ENCODE results near the gene CCDC12.

CCDC12 gene

DNA sequence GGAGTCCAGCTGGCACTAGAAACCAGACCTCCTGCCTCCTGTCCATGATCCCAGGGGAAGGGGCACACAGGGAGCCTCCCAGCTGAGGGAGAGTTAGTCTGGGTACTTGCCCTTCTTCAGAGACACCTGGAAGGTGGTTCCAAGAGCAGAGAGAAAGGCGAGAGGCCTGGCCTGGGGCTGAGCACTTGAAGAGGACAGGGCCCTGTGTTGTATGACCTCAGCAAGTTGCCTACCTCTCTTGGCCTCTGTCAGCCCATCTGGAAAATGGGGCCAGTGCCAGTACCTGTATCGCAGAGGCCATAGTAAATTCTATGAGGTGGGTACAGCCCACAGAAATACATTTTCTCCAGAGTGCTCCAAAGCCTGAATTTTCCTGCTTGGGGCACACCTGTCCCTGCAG, 79.5 kb downstream of the CCDC12 start:
- Histone ChIP-seq H3K9ac (ENCODE audit: insufficient read length) (no peak overlapping the region), H3K36me3 (ENCODE audit: insufficient read depth, low read length) (no peaks in the 10 kb centered on the region), H3K4me3 (no peak overlapping the region), H3K27ac (no peak overlapping the region), H3K9me3 (ENCODE audit: low read depth, low read length) (no peaks in the 10 kb centered on the region)
- TF ChIP-seq POLR2AphosphoS5 (IDR thresholded peaks at IDR 0.05; ENCODE audit: borderline replicate concordance, low read depth, low read length) (no peak), EZH2 (IDR thresholded peaks at IDR 0.05) (no peak), FOXP2 (optimal IDR thresholded peaks at IDR 0.05; ENCODE audit: control extremely low read depth, extremely low read length, insufficient read depth) (no peak)
- DNase-seq (ENCODE audit: low read depth, low spot score), result no peak

DNA sequence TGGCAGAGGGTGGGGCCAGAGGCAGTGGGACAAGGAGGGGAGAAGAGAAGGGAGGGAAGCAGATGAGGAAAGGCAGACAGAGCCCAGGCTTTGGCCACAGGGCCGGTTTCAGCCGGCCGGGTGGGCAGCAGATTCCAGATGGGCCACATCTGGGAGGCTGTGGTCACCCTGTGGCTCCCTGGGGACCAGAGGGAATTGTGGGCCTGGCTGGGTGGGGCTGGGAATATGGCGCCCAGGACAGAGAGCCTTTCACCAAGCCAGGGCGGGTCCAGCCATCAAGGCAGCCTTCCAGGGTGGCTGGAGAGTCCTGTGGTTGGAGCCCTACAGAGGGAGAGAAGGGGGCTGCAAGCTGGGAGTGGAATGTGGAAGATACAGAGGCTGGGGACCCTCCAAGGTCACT, 80.2 kb downstream of the CCDC12 start:
- Histone ChIP-seq H3K9ac (ENCODE audit: insufficient read length) (no peak overlapping the region), H3K36me3 (ENCODE audit: insufficient read depth, low read length) (no peaks in the 10 kb centered on the region), H3K27ac (no peak overlapping the region), H3K4me3 (no peak overlapping the region), H3K9me3 (ENCODE audit: low read depth, low read length) (no peaks in the 10 kb centered on the region)
- no peak for DNase-seq (ENCODE audit: low read depth, low spot score)
- no peak for TF ChIP-seq FOXP2 (optimal IDR thresholded peaks at IDR 0.05; ENCODE audit: control extremely low read depth, extremely low read length, insufficient read depth)
- no peak for TF ChIP-seq EZH2 (IDR thresholded peaks at IDR 0.05)
- no peak for TF ChIP-seq POLR2AphosphoS5 (IDR thresholded peaks at IDR 0.05; ENCODE audit: borderline replicate concordance, low read depth, low read length)

GRCh38 chr3:46895761-46896160, 80.8 kb downstream of the CCDC12 start:
- Histone ChIP-seq H3K36me3 (ENCODE audit: insufficient read depth, low read length) (no peaks in the 10 kb centered on the region), H3K27ac (no peak overlapping the region), H3K4me3 (no peak overlapping the region), H3K9ac (ENCODE audit: insufficient read length) (no peak overlapping the region), H3K9me3 (ENCODE audit: low read depth, low read length) (no peaks in the 10 kb centered on the region)
- TF ChIP-seq FOXP2 (optimal IDR thresholded peaks at IDR 0.05; ENCODE audit: control extremely low read depth, extremely low read length, insufficient read depth), result no peak
- no peak for TF ChIP-seq EZH2 (IDR thresholded peaks at IDR 0.05)
- no peak for DNase-seq (ENCODE audit: low read depth, low spot score)

DNA sequence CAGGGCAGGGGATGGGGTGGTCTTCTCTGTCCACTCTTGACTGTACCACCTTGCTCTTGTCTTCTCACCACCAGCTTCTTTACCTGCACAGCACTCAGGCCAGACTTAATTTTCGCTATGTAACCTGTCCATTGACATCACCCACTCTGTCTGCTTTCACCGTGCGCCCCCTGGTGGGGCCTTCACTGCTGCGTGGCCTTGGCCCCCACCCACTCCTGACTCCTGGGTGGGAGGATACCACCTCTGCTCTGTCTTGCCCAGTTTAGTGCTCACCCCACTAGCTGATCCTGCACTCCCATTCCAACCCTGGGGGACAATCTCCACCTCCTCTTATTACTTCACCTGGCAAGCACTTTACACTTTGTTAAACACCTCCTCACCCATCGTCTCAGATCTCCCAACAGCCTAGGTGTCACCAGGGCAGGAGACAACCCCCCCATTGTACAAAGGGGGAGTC, 81.3 kb downstream of the CCDC12 start:
- no peak overlapping the region for H3K9ac ChIP-seq (ENCODE audit: insufficient read length)
- TF ChIP-seq FOXP2 (optimal IDR thresholded peaks at IDR 0.05; ENCODE audit: control extremely low read depth, extremely low read length, insufficient read depth) (no peak), EZH2 (IDR thresholded peaks at IDR 0.05) (no peak), POLR2AphosphoS5 (IDR thresholded peaks at IDR 0.05; ENCODE audit: borderline replicate concordance, low read depth, low read length) (no peak)
- no peak overlapping the region for H3K27ac ChIP-seq
- H3K9me3 ChIP-seq (ENCODE audit: low read depth, low read length), result no peaks in the 10 kb centered on the region
- DNase-seq (ENCODE audit: low read depth, low spot score), result no peak
- no peaks in the 10 kb centered on the region for H3K36me3 ChIP-seq (ENCODE audit: insufficient read depth, low read length)
- H3K4me3 ChIP-seq, result no peak overlapping the region

GRCh38 chr3:46894256-46894655, 82.3 kb downstream of the CCDC12 start:
- Histone ChIP-seq H3K36me3 (ENCODE audit: insufficient read depth, low read length) (no peaks in the 10 kb centered on the region), H3K4me3 (no peak overlapping the region), H3K9ac (ENCODE audit: insufficient read length) (no peak overlapping the region), H3K9me3 (ENCODE audit: low read depth, low read length) (no peaks in the 10 kb centered on the region), H3K27ac (no peak overlapping the region)
- TF ChIP-seq EZH2 (IDR thresholded peaks at IDR 0.05) (no peak), POLR2AphosphoS5 (IDR thresholded peaks at IDR 0.05; ENCODE audit: borderline replicate concordance, low read depth, low read length) (no peak), FOXP2 (optimal IDR thresholded peaks at IDR 0.05; ENCODE audit: control extremely low read depth, extremely low read length, insufficient read depth) (no peak)
- no peak for DNase-seq (ENCODE audit: low read depth, low spot score)

DNA sequence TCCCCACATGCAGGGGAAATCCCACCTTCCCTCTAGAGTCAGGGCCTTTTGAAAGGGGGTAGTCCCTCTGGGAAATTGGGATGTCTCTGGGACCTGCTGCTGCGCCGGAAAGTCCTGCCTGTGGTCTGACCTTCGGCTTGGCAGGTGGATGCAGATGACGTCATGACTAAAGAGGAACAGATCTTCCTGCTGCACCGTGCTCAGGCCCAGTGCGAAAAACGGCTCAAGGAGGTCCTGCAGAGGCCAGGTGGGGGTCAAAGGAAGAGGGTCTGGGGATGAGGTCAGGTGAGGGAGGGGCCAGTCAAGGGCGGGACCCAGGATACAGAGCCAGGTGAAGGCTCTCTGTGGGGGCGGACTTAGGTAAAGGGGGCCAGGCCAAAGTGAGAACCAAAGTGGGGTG, 82.8 kb downstream of the CCDC12 start:
- H3K36me3 ChIP-seq (ENCODE audit: insufficient read depth, low read length), result no peaks in the 10 kb centered on the region
- TF ChIP-seq POLR2AphosphoS5 (IDR thresholded peaks at IDR 0.05; ENCODE audit: borderline replicate concordance, low read depth, low read length) (no peak), FOXP2 (optimal IDR thresholded peaks at IDR 0.05; ENCODE audit: control extremely low read depth, extremely low read length, insufficient read depth) (no peak), EZH2 (IDR thresholded peaks at IDR 0.05) (no peak)
- H3K9ac ChIP-seq (ENCODE audit: insufficient read length), result no peak overlapping the region
- H3K27ac ChIP-seq, result no peak overlapping the region
- no peaks in the 10 kb centered on the region for H3K9me3 ChIP-seq (ENCODE audit: low read depth, low read length)
- DNase-seq (ENCODE audit: low read depth, low spot score), result no peak
- no peak overlapping the region for H3K4me3 ChIP-seq

DNA sequence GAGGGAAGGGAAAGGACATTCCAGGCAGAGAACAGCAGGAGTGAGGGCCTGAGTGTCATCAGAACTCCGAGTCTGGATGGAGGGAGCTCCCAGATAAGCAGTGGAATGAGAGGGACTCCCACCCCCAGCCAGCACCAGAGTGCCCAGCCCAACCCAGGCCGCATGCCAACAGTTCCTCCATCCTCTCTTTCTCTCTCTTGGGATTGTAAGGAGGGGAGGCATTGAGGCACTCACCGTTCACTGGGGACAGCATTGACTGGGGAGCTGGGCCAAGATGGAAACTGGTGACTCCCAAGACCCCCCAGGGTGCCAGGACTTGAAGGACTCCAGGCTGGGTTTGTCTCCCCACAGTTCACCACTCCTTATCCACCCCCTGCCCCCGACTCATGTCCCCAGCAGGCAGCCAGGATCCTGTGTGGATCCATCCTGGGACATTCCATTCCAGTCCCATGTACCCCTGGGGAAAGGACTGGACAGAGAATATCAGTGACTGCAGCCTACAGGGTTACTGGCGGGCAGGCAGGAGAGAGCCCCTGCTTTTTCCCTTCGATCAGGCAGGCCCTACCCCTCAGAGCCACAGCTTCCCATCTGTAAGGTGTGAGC, 83.3 kb downstream of the CCDC12 start:
- Histone ChIP-seq H3K27ac (no peak overlapping the region), H3K9me3 (ENCODE audit: low read depth, low read length) (no peaks in the 10 kb centered on the region), H3K36me3 (ENCODE audit: insufficient read depth, low read length) (no peaks in the 10 kb centered on the region), H3K9ac (ENCODE audit: insufficient read length) (no peak overlapping the region), H3K4me3 (no peak overlapping the region)
- TF ChIP-seq POLR2AphosphoS5 (IDR thresholded peaks at IDR 0.05; ENCODE audit: borderline replicate concordance, low read depth, low read length), result no peak
- no peak for TF ChIP-seq EZH2 (IDR thresholded peaks at IDR 0.05)
- no peak for TF ChIP-seq FOXP2 (optimal IDR thresholded peaks at IDR 0.05; ENCODE audit: control extremely low read depth, extremely low read length, insufficient read depth)
- no peak for DNase-seq (ENCODE audit: low read depth, low spot score)

DNA sequence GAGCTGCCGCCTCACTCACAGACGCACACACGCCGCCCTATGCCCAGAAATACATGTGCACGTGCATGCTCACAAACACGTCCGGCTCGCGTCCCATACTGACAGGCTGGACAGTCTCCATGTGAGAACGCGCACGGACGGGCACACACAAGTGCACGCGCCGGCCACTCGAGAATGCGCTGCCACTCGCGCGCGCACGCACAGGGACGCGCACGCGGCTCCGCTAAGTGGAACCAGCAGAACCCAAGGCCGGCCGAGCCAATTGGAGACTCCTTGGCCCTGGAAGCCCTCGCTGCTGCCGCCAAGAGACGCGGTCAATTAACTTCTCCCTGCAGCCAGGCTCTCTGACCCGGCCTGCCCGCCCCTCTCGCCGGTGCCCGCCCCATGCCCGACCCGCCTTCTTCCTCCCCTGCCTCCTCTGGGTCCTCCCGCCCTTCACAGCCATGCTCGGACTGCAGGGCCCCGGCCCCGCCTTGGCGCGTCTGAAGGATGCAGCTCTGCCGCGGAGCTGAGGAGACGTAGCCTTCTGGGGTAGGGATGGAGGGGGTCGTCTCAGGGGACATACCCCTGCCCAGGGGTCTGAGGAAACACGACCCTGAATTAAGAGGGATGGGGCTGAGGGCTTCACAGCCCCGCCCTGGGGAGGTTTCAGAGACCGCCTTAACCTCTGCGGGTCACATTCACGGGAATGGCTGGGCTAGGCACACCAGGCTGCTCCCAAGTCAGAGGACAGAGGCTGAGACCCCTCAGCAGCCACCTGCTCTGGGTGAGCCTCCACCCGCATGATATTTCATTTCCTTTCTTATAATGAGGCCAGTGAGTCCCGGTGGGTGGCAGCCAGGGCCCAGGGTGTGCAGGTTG, 84.0 kb downstream of the CCDC12 start:
- Histone ChIP-seq H3K27ac (no peak overlapping the region), H3K9ac (ENCODE audit: insufficient read length) (no peak overlapping the region), H3K9me3 (ENCODE audit: low read depth, low read length) (no peaks in the 10 kb centered on the region), H3K36me3 (ENCODE audit: insufficient read depth, low read length) (no peaks in the 10 kb centered on the region), H3K4me3 (no peak overlapping the region)
- DNase-seq (ENCODE audit: low read depth, low spot score), result no peak
- no peak for TF ChIP-seq POLR2AphosphoS5 (IDR thresholded peaks at IDR 0.05; ENCODE audit: borderline replicate concordance, low read depth, low read length)
- TF ChIP-seq EZH2 (IDR thresholded peaks at IDR 0.05), result no peak
- TF ChIP-seq FOXP2 (optimal IDR thresholded peaks at IDR 0.05; ENCODE audit: control extremely low read depth, extremely low read length, insufficient read depth), result no peak

Measured in SK-N-MC (cell line).